Panc1 (cell line): ENCODE measurements around the gene PPOX.

Experiments
- POLR2AphosphoS5 ChIP-seq: IDR thresholded peaks from 2 replicates; pipeline ENCODE4 v1.6.1; 2012; ENCODE audit warnings: mild to moderate bottlenecking, low read depth, low read length, moderate library complexity
- SIN3A ChIP-seq: IDR thresholded peaks from 2 replicates; pipeline ENCODE4 v1.6.1; 2012; ENCODE audit warnings: low read depth, mild to moderate bottlenecking, low read length, moderate library complexity, borderline replicate concordance; ENCODE audit not compliant: insufficient read depth
- TF ChIP-seq, protein P1 (sequence below): fragments of 450-650 bp; IDR thresholded peaks from 2 replicates; pipeline ENCODE4 v1.5.1; 2017; ENCODE audit warnings: mild to moderate bottlenecking
- TF ChIP-seq, protein P2 (sequence below), 2 experiments: IDR thresholded peaks; 2 replicates each; pipeline ENCODE4 v1.6.1; 2011 to 2012; ENCODE audit warnings: low read depth in 2 of 2, control low read depth in 1 of 2, low read length in 1 of 2, mild to moderate bottlenecking in 1 of 2, moderate library complexity in 1 of 2; ENCODE audit not compliant: insufficient read depth in 1 of 2

DNA sequence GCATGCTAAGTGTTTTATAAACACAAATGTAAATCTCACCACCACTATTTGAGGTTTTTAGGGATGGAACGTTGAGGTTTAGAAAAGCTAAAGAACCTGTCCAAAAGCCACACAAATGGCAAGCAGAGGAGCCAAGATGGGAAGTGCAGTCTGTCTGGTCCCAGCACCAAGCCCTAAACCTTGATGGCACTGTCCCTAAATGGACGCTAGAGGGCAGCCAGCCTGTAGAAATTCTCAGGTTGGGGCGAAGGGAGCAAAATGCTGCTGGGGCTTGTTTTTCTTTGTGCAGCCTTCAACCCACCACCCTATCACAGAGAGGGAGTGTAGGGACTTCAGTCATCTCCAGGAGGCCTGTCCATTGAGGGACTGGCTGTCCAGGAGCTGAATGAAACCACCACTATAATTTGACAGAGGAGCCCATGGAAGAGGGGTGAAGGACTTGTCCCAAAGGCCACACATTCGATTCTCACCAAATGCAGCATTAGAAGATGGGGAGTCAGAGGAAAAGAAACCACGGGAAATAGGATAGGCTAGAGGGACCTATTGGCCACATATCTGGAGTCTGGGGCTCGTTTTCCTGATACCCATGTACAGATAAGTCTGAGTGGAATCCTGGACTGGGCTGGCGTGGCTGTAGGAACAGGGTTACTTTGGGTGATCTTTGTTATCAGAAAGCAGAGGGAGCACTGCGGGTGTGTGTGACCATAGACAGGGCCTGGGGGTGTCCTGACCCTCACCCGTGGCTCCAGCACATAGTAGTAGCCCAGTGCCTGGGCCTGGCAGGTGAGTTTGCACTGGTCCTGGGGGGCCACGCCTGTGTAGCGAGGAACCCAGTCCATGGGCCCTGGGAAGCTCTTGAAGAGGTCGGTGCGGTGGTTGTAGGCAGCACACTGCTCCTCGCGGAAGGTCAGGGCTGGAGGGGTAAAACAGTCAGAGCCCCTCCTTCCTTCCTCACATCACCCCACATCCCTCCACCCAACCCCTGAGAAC is 26.5 kb downstream of the PPOX start:
- TF ChIP-seq SIN3A: no peak
- TF ChIP-seq, protein P1, sequence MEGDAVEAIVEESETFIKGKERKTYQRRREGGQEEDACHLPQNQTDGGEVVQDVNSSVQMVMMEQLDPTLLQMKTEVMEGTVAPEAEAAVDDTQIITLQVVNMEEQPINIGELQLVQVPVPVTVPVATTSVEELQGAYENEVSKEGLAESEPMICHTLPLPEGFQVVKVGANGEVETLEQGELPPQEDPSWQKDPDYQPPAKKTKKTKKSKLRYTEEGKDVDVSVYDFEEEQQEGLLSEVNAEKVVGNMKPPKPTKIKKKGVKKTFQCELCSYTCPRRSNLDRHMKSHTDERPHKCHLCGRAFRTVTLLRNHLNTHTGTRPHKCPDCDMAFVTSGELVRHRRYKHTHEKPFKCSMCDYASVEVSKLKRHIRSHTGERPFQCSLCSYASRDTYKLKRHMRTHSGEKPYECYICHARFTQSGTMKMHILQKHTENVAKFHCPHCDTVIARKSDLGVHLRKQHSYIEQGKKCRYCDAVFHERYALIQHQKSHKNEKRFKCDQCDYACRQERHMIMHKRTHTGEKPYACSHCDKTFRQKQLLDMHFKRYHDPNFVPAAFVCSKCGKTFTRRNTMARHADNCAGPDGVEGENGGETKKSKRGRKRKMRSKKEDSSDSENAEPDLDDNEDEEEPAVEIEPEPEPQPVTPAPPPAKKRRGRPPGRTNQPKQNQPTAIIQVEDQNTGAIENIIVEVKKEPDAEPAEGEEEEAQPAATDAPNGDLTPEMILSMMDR: peak; percentile 96
- TF ChIP-seq, protein P2, sequence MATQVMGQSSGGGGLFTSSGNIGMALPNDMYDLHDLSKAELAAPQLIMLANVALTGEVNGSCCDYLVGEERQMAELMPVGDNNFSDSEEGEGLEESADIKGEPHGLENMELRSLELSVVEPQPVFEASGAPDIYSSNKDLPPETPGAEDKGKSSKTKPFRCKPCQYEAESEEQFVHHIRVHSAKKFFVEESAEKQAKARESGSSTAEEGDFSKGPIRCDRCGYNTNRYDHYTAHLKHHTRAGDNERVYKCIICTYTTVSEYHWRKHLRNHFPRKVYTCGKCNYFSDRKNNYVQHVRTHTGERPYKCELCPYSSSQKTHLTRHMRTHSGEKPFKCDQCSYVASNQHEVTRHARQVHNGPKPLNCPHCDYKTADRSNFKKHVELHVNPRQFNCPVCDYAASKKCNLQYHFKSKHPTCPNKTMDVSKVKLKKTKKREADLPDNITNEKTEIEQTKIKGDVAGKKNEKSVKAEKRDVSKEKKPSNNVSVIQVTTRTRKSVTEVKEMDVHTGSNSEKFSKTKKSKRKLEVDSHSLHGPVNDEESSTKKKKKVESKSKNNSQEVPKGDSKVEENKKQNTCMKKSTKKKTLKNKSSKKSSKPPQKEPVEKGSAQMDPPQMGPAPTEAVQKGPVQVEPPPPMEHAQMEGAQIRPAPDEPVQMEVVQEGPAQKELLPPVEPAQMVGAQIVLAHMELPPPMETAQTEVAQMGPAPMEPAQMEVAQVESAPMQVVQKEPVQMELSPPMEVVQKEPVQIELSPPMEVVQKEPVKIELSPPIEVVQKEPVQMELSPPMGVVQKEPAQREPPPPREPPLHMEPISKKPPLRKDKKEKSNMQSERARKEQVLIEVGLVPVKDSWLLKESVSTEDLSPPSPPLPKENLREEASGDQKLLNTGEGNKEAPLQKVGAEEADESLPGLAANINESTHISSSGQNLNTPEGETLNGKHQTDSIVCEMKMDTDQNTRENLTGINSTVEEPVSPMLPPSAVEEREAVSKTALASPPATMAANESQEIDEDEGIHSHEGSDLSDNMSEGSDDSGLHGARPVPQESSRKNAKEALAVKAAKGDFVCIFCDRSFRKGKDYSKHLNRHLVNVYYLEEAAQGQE (IDR thresholded peaks at IDR 0.05; ENCODE audit: insufficient read depth in 1 of 2, low read depth in 2 of 2, low read length in 1 of 2): no peak
- no peak for TF ChIP-seq POLR2AphosphoS5
